Ascending aorta (tissue), 2 donors: ENCODE measurements around the gene OPA3. TPM values are rescaled to one million over a fixed set of nuclear protein-coding genes. Genes with fewer than 3 reads are reported as not detected.
"Not testable (repeated sequence)": the region's sequence is repeated elsewhere in the genome, so short reads cannot be mapped to it uniquely, and the experiment has no call there.

ENCODE experiments used
- DNase-seq, 2 donors: peaks; one replicate each; pipeline ENCODE4 v3.0.0-alpha.2; 2019; ENCODE audit warnings: low spot score in 2 of 2
- H3K27ac ChIP-seq, 2 donors: fragments of 200-600 bp; sonication (generic); one replicate each; pipeline ENCODE4 v1.5.1; 2016 to 2017; ENCODE audit warnings: mild to moderate bottlenecking in 1 of 2
- H3K27me3 ChIP-seq: fragments of 200-600 bp; sonication (generic); one replicate; pipeline ENCODE4 v1.5.1; 2017
- H3K36me3 ChIP-seq, 2 donors: fragments of 200-600 bp; sonication (generic); one replicate each; pipeline ENCODE4 v1.5.1; 2016
- H3K4me1 ChIP-seq, 2 donors: fragments of 200-600 bp; sonication (generic); one replicate each; pipeline ENCODE4 v1.5.1; 2016 to 2017; ENCODE audit warnings: mild to moderate bottlenecking in 1 of 2
- H3K4me3 ChIP-seq, 2 donors: fragments of 200-600 bp; sonication (generic); one replicate each; pipeline ENCODE4 v1.5.1; 2016 to 2017; ENCODE audit warnings: mild to moderate bottlenecking in 1 of 2
- H3K9me3 ChIP-seq, 2 donors: fragments of 200-600 bp; sonication (generic); one replicate each; pipeline ENCODE4 v1.5.1; 2016
- intact Hi-C: fragments of 100-400 bp; cut with DNase I; formaldehyde crosslinking; loops from one replicate; pipeline ENCODE4 v1.15.1; 2023
- total RNA-seq: library from RNA; depleted of rRNA; stranded (reverse); fragments of >200 nt; gene quantifications from one replicate; pipeline ENCODE4 v1.1.0, GENCODE V29; 2016
- TF ChIP-seq, protein P1 (sequence below), 3 experiments: fragments of 200-600 bp in 2 of 3; fragments of 450-650 bp in 1 of 3; sonication (generic) in 2 of 3; IDR thresholded peaks; one replicate each; pipeline ENCODE4 v1.5.1; 2016 to 2019; ENCODE audit warnings: antibody characterized with exemption in 3 of 3, mild to moderate bottlenecking in 1 of 3, moderate library complexity in 1 of 3

OPA3 gene
- total RNA-seq, 1 donor from 2014 or later = 4.5 TPM

DNA sequence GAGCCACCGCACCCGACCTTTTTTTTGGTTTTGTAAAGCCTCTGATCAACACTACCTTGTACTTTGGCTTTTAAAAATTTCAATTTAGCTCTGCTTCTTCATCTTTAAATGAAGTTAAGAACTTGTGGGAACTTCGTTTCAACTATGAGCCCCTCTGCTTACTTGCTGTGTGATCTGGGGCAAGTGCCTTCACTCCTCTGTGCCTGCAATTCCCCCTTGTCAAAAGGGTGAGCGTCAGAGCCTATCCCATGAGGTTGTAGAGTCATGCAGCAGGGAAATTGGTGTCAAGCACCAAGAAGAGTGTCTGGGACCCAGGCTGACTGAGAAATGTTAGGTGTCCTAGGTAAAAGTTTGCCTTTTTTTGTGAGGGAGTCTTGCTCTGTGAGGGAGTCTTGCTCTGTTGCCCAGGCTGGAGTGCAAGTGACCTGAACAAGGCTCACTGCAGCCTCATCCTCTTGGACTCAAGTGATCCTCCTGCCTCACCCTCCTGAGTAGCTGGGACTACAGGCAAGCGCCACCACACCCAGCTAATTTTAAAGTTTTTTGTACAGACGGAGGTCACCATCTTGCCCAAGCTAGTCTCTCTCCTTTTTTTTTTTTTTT lies 71.6 kb downstream of the OPA3 start:
- DNase-seq = no peak
- intact Hi-C loops = no loop called here
- Histone ChIP-seq H3K27ac (peak overlapping the region in 1 of 2 donors; percentile 30), H3K9me3 (no peaks in the 10 kb centered on the region), H3K27me3 (no peaks in the 10 kb centered on the region), H3K36me3 (peaks cover 13 to 16% of the 10 kb centered on the region in 2 donors), H3K4me1 (peaks cover 0 to 22% of the 10 kb centered on the region in 2 donors), H3K4me3 (no peak overlapping the region)
- TF ChIP-seq, protein P1, sequence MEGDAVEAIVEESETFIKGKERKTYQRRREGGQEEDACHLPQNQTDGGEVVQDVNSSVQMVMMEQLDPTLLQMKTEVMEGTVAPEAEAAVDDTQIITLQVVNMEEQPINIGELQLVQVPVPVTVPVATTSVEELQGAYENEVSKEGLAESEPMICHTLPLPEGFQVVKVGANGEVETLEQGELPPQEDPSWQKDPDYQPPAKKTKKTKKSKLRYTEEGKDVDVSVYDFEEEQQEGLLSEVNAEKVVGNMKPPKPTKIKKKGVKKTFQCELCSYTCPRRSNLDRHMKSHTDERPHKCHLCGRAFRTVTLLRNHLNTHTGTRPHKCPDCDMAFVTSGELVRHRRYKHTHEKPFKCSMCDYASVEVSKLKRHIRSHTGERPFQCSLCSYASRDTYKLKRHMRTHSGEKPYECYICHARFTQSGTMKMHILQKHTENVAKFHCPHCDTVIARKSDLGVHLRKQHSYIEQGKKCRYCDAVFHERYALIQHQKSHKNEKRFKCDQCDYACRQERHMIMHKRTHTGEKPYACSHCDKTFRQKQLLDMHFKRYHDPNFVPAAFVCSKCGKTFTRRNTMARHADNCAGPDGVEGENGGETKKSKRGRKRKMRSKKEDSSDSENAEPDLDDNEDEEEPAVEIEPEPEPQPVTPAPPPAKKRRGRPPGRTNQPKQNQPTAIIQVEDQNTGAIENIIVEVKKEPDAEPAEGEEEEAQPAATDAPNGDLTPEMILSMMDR (IDR thresholded peaks at IDR 0.05) = no peak

DNA sequence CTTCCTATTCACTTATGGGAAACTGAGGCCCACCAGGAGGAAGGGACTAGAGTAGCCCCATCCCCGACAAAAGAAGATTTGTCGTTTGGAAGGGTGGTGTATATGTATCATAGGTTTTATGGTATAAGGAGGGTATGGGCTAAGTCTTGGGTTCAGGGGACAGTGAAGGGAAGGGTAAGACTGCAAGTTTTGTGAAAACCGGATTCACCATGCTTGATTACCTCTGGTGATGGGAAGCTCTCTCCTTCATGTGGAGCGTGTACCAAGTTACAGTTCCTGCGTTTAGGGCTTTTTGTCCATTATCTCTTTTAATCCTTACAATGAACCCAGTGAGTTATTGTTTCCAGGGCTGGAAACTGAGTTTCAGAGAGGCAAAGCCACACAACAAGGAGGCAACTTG lies 73.5 kb downstream of the OPA3 start:
- H3K36me3 ChIP-seq = peaks cover 4 to 6% of the 10 kb centered on the region in 2 donors
- peak overlapping the region in 1 of 2 donors; percentile 96 for H3K27ac ChIP-seq
- intact Hi-C loops = no loop called here
- TF ChIP-seq, protein P1 (IDR thresholded peaks at IDR 0.05) = no peak
- no peaks in the 10 kb centered on the region for H3K27me3 ChIP-seq
- DNase-seq = no peak
- no peak overlapping the region for H3K4me3 ChIP-seq
- no peaks in the 10 kb centered on the region for H3K9me3 ChIP-seq
- H3K4me1 ChIP-seq = peaks cover 2 to 22% of the 10 kb centered on the region in 2 donors

DNA sequence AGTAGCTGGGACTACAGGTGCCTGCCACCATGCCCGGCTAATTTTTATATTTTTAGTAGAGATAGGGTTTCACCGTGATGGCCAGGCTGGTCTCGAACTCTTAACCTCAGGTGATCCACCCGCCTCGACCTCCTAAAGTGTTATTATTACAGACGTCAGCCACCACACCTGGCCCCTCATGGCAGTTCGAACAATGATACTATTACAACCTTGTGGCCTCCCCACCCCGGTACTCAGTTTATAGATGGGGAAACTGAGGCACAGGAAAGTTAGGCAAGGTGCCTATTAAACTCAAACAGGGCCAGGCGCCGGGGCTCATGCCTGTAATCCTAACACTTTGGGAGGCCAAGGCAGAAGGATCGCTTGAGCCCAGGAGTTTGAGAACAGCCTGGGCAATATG lies 74.2 kb downstream of the OPA3 start:
- intact Hi-C loops, H3K9me3 ChIP-seq, DNase-seq, H3K36me3 ChIP-seq, H3K27me3 ChIP-seq: not testable (repeated sequence)
- H3K4me1 ChIP-seq = peaks cover 2 to 22% of the 10 kb centered on the region in 2 donors
- H3K27ac ChIP-seq = peak overlapping the region; percentile 90 to 96
- peak overlapping the region; percentile 97 to 99 for H3K4me3 ChIP-seq

DNA sequence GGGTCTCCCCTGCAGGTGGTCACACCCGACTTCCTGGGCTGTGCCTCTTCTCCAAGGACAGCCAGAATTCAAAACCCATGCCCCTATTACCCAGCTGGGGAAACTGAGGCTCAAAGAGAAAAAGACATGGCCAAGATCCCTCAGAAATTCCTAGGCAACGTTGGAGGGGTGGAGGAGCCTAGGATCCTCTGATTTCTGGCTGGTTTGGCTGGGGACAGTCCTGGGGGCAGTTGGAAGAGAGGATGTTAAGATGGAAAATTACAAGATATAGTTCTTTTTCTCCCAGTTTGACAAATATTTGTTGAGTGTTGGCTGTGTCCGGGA lies 74.9 kb downstream of the OPA3 start:
- intact Hi-C loops = loop anchor here (2.0 to 10.0 kb wide), 5 partner anchors 13 to 255 kb away; partner anchors contain the start of genes MARK4, OPA3, QPCTL and SNRPD2
- H3K36me3 ChIP-seq = no peaks in the 10 kb centered on the region
- no peaks in the 10 kb centered on the region for H3K9me3 ChIP-seq
- DNase-seq = no peak
- H3K27me3 ChIP-seq = no peaks in the 10 kb centered on the region
- TF ChIP-seq, protein P1 (IDR thresholded peaks at IDR 0.05) = no peak
- peak overlapping the region; percentile 90 to 96 for H3K27ac ChIP-seq
- peak overlapping the region; percentile 97 to 99 for H3K4me3 ChIP-seq
- peaks cover 2 to 20% of the 10 kb centered on the region in 2 donors for H3K4me1 ChIP-seq

DNA sequence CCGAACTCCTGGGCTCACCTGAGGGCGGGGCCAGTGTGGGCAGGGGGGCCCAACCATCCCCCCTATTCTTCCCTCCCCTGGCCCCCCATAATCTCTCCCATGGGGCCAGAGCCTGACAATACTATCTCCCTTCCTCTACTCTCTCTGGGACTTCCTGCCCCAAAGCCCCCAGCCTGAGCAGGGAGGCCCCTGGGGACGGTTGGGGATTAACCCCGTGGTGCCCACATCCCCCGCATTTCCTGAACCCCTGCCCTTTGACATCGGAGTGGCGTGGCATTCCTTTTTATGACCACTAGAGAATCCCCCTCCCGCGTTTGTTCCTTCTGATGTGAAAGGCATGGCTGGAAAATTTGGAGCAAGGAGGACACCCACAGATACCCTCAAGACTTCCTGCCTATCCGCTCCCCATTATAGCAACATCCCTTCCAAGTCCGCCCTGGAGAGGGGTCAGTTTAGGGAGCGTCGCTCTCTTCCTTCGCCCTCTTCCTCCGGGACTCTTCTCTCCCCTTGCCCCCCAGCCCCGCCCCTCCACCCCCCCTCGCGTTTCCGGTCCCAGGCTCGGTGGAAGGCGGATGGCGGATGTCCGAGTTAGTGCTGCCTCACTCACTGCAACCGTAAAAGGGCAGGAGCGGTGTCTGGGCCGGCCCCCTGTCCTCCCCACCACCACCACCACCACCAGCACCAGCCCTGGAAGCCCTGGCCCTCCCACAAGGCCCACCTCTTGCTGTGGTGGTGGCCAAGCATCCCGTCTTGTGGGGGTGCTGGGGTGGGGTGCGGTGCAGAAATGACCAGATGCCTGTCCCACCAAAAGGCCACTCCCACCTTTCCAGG lies 75.5 kb downstream of the OPA3 start:
- H3K27me3 ChIP-seq = no peaks in the 10 kb centered on the region
- peak overlapping the region; percentile 97 to 99 for H3K4me3 ChIP-seq
- TF ChIP-seq, protein P1 (IDR thresholded peaks at IDR 0.05) = peak in 1 of 3 experiments; percentile 2
- intact Hi-C loops = loop anchor here (2.0 to 10.0 kb wide), 5 partner anchors 14 to 254 kb away; partner anchors contain the start of genes MARK4, OPA3, QPCTL and SNRPD2
- H3K36me3 ChIP-seq = no peaks in the 10 kb centered on the region
- DNase-seq = peak; percentile 53 to 93
- no peaks in the 10 kb centered on the region for H3K9me3 ChIP-seq
- H3K27ac ChIP-seq = peak overlapping the region; percentile 90 to 96
- peaks cover 2 to 17% of the 10 kb centered on the region in 2 donors for H3K4me1 ChIP-seq

DNA sequence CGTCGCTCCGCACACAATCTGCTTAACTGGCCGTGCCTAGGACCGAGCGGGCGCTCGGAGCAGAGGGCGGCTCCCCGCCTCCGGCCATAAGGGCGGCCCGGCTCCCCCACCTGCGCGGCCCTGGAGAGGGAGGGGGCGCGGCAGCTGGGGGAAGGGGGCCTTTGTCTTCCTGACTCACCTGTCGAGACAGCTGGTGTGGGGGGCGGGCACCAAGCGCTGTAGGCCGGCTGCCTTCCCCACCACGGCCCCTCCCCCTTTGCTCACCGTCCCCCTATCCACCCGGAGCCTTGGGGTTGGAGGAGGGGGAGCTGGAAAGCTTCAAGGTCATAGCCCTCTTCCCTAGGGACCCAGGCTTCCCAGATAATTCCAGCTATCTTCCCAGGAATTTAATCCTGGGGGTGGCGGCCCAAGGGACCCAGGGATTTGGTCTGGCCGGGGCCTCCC lies 76.2 kb downstream of the OPA3 start:
- peak overlapping the region; percentile 90 to 96 for H3K27ac ChIP-seq
- no peaks in the 10 kb centered on the region for H3K36me3 ChIP-seq
- H3K9me3 ChIP-seq = no peaks in the 10 kb centered on the region
- H3K4me1 ChIP-seq = peaks cover 2 to 12% of the 10 kb centered on the region in 2 donors
- no peaks in the 10 kb centered on the region for H3K27me3 ChIP-seq
- DNase-seq = no peak
- peak overlapping the region; percentile 97 to 99 for H3K4me3 ChIP-seq
- TF ChIP-seq, protein P1 (IDR thresholded peaks at IDR 0.05) = no peak
- intact Hi-C loops = loop anchor here (2.0 to 10.0 kb wide), 5 partner anchors 14 to 254 kb away; partner anchors contain the start of genes MARK4, OPA3, QPCTL and SNRPD2
